Stimulated activated CD4-positive, alpha-beta T cell treated with anti-CD3 and anti-CD28 coated beads, TNF-alpha, amount 100 ng/mL, for 4 hours (primary cell): ENCODE results near the gene MAP2K1.
"Not testable (repeated sequence)": the region's sequence is repeated elsewhere in the genome, so short reads cannot be mapped to it uniquely, and the experiment has no call there.

ENCODE experiments used
- DNase-seq, 3 experiments: peaks; one replicate each; pipeline ENCODE4 v3.0.0-alpha.2; 2020; ENCODE audit warnings: low read depth in 3 of 3

The MAP2K1 gene

DNA sequence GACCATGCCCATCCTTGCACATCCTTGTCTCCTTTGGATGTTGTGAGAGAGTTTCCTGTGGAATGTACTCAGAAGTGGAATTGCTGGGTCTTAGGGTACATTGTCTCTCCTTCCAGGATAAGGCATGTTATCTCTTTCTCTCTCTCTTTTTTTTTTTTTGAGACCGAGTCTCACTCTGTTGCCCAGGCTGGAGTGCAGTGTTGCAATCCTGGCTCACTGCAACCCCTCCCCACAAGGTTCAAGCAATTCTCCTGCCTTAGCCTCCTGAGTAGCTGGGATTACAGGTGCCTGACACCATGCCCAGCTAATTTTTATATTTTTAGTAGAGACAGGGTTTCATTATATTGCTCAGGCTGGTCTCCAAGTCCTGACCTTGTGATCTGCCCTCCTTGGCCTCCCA is 6.3 kb downstream of the MAP2K1 start:
- not testable (repeated sequence) for DNase-seq

GRCh38 chr15:66394472-66394871 is 7.8 kb downstream of the MAP2K1 start:
- DNase-seq = no peak

- no peak for DNase-seq
Measured at GRCh38 chr15:66394915-66395314, 8.2 kb downstream of the MAP2K1 start.

- DNase-seq = no peak
Measured at GRCh38 chr15:66399276-66399675, 12.6 kb downstream of the MAP2K1 start.

GRCh38 chr15:66400351-66400774 is 13.7 kb downstream of the MAP2K1 start:
- no peak for DNase-seq

DNA sequence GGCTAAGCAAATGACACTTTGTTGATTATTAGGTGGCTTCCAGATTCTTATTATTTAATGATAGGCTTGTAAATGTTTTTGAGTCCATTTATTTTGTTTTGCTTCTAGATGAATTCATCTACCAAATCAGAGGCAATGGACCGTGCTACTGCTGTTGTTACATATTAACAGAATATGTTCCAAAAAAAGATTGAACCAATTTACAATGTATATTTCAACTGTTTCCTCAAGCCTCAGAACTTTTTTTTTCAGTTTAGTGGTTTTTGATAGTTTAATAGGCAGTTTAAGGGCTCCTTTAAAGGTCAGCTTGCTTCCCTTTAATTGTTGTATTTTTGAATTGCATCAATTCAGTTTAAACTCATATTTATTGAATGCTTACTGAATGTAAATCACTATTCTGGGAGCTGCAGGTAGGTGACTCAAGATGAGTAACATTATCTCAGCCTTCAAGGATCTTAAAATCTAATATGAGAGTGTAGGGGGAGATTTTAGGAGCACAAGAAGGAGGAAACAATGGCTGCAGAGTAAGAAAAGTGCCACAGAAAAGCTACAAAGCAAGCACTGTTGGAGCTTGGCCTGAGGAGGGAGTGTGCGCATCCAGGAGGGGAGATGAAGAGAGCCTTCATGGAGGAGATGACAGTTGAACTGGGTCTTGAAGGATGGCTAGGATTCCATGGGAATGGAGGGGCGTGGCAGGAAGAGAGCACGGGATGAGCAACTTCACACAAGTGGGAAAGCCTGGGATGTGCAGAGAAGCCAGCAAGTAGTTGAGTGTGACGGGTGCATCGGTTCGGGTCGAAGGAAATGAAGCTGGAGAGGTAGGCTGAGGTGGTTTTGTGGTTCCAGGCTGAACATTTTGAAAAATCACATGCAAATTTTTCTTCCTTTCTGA is 14.7 kb downstream of the MAP2K1 start:
- no peak for DNase-seq

DNA sequence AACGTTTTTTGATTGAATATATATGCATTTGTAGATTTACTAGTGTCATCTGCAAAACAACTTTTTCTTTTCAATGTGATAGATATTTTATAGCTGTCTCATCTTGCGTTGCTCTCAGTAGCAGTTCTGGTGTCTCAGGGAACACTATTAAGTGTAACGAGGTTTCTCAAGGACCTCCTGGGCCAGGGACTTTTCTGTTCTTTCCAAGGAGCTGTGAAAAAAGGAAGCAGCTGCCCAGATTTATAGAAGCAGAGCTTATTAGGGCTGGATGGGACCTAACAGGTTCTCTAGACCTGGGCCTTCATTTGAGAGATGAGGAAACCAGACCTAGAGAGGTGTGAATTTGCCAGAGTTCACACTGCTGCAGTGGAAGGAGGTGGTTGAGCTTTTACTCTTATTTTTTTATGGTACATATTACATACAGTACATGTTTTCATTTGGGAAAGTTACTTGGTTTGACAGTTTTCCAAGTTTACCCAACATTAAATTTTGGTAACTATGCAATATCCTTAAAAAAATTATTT is 16.1 kb downstream of the MAP2K1 start:
- DNase-seq = no peak

DNA sequence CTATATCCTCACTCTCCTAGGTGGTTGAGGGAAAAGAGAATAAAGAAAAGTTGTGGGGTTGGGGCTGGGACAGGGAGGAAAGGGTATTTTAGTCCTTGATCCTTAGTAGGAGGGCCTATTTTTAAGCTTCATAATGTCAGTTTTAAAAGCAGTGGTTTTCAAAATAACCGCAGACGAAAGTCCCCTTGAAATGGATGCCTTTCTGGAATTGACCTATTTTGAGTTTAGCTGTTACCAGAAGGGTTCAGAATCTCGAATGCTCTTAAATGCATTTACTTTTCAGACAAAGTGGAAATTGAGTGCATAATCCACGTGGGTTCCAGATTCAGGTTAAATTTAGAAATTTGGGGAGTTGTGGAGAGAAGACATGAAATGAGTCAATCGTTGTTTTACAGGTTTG is 16.6 kb downstream of the MAP2K1 start:
- no peak for DNase-seq

DNA sequence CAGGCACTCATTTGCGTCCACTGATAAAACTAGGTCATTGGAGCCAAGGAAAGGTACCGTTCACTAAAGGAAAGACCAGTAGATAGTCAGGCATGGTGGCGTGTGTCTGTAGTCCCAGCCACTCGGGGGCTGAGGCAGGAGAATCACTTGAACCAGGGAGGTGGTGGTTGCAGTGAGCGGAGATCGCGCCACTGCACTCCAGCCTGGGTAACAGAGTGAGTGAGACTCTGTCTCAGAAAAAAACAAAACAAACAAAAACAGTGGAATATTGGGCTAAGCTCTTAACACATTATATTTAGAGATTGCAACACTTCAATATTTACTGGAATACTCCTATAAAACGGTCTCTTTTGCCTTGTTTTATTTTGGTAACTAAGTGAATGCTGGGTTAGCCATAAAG is 17.4 kb downstream of the MAP2K1 start:
- DNase-seq = no peak

- no peak for DNase-seq
Measured at GRCh38 chr15:66404532-66404931, 17.8 kb downstream of the MAP2K1 start.

DNA sequence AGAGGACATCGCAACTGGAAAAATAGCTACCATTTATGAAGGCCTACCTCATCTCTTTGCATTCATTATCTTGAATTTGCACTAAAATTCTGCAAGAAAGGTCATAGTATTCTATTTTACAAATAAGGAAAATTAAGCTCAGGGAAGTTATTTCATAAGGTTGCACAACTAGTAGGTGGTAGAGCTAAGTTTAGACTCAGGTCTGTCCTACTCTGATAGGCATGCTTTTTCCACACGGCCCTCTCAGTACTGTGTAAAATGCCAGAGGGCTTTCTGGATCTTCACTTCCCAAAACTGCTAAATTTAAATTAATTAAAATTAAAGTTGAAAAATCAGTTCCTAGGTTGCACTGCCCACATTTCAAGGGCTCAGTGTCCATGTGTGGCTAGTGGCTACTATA is 18.3 kb downstream of the MAP2K1 start:
- no peak for DNase-seq

- DNase-seq = no peak
Measured at GRCh38 chr15:66405615-66406014, 18.9 kb downstream of the MAP2K1 start.

DNA sequence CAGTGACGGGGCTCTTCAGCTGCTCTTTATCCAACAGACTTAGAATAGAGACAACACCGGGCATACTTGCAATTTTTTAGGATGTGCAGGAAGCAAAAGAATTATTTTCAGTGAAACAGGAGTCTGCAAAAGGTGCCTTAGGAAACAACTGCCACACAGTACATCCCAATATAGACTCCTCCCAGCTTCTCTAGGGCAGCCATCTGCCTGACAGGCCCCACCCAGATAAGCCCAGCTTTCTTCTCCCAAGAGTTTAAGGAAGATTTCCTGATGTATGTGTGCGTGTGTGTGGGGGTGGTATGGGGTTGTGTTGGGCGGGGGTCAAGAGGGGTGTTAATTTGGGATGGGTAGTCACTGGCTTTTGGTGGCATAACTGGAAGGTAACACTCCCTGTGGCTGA is 21.5 kb downstream of the MAP2K1 start:
- no peak for DNase-seq

DNA sequence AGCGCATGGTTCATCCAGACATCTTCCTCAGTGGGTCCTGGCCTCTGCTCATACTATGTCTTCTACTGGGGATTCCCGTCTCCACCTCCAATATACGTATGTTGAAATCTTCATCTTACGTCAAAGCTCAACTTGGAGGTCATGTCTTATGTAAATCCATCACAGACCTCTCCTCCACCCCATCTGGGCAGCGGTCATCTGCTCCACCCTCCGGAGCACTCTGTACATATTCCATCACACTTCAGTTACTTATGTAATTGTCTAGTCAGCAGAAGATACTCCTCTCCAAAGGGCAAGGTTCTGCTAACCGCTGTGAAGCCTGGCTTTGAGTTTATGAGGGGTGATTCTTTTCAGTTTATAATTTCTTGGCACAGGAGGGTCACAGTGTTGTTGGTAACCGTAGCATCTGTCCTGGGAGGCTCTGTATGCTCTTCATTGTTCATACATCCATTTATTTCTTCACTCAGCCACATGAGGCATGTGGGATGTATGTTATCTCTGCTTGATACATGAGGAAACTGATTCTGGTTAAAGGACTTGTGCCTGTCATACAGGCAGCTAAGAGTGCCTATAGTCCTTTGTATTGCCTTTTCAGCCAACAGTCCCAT is 22.1 kb downstream of the MAP2K1 start:
- no peak for DNase-seq

- DNase-seq = no peak
Measured at GRCh38 chr15:66409565-66410108, 22.9 kb downstream of the MAP2K1 start.

DNA sequence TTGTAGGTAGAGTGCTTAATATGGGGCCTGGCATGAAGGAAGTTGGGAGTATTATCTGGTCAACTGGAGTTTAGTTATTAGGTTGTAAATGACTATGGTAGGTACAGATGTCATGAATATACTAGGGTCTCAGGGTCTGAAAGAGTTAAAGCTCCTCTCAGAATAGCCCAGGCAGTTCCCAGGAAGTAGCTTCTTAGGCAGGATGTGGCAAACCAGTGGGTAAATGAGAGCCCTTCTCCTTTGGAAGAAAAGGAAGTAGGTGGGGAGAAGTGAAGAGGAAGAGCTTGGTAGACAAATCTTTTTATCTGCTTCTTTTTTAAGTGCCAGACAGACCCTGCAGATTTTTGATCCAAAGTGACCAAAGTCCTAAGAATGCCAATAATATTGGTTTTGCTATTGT is 24.5 kb downstream of the MAP2K1 start:
- DNase-seq = no peak

DNA sequence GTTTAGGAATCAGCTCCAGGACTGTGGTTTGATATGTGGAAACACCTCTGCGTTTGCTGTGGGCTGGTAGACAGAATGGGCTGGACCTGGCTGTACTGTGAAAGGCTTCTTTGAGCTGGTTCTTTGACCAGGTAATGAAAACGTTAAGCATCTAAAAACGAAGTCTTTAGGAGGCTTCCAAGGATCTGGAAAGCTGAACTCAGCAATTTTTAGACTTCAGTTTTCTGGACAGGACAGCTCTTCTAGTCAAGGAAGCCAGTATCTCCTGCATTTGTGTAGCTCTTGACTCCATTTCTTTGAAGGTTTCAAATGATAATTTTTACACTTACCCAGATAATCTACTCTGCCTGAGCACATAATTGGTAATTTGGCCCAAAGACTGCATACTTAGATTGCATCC is 25.5 kb downstream of the MAP2K1 start:
- no peak for DNase-seq

- DNase-seq = no peak
Measured at GRCh38 chr15:66413579-66413978, 26.9 kb downstream of the MAP2K1 start.

GRCh38 chr15:66415360-66415759 is 28.6 kb downstream of the MAP2K1 start:
- no peak for DNase-seq

GRCh38 chr15:66417736-66418135 is 31.0 kb downstream of the MAP2K1 start:
- no peak for DNase-seq

DNA sequence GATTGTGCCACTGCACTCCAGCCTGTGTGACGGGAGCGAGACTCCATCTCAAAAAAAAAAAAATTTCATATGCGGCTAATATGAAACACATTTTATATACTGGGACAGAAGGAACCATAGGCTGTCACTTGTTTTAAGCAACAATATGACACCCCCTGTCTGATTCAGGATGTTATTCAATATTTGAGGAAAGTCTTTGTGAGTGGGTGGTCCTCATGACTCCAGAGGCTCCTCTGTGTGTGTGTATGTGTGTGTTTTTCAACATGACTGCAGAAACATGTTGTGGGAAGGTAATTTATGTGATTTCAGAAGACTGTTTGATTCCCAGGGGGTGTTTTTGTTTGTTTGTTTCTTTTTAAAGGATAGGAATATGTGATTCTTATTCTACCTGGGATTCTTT is 32.8 kb downstream of the MAP2K1 start:
- DNase-seq = no peak

DNA sequence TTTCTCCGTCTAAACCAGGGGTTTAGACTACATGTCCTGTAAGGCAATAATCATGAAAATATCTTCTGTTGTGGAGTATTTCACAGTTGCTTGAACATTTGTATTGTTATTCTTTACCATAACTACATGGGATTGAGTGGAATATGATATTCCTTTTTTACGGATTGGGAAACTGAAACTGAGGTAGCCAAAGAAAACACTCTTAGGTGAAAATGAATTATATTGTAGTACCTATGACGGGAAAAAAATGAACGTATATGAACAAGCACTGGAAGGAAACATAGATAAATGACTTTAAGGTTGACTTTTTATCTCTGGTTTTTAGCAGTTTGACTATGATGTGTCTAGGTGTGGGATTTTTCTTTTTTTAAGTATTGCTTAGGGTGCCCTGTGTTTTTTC is 35.6 kb downstream of the MAP2K1 start:
- DNase-seq = no peak

DNA sequence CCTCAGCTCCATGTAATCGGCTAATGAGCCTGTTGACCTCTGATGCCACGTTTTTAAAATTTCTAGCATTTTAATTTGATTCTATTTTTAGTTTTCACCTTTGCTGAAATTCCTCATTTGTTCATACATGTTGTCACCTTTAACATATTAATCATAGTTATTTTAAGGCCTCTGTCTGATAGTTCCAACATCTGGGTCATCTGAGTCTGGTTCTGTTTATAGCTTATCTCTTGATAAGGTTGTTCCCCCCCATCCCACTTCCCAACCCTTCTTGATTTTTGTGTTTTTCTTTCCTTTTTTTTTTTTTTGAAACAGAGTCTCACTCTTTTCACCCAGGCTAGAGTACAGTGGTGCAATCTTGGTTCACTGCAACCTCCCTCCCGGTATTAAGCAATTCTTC is 36.4 kb downstream of the MAP2K1 start:
- no peak for DNase-seq
